Psoas muscle (tissue), 8 donors: ENCODE results near the gene CIB1. TPM values are rescaled to one million over a fixed set of nuclear protein-coding genes. Genes with fewer than 3 reads are reported as not detected.

Experiments used
- ATAC-seq, 4 donors: fragments of 200-7000 bp; cut with Tn5 transposase; one replicate each; pipeline ENCODE4 v1.9.1; 2020; ENCODE audit warnings: moderate library complexity in 3 of 4, mild to moderate bottlenecking in 2 of 4
- DNase-seq, 2 donors: peaks; one replicate each; pipeline ENCODE4 v3.0.0-alpha.2; 2020
- H3K27ac ChIP-seq: fragments of 200-600 bp; one replicate; pipeline ENCODE4 v1.8.0; 2022
- H3K27me3 ChIP-seq, 3 donors: fragments of 200-600 bp in 1 of 3; one replicate each; pipeline versions ENCODE4 v1.6.1 to v1.8.0; 2013 to 2022; ENCODE audit warnings: low read length in 2 of 3, mild to moderate bottlenecking in 2 of 3, moderate library complexity in 1 of 3; ENCODE audit not compliant: insufficient read depth in 3 of 3
- H3K36me3 ChIP-seq, 2 donors: fragments of 200-600 bp in 1 of 2; one replicate each; pipeline versions ENCODE4 v1.6.1 to v1.8.0; 2013 to 2022; ENCODE audit warnings: low read depth in 1 of 2, mild to moderate bottlenecking in 1 of 2, moderate library complexity in 1 of 2; ENCODE audit not compliant: insufficient read depth in 1 of 2
- H3K4me1 ChIP-seq: fragments of 200-600 bp; one replicate; pipeline ENCODE4 v1.8.0; 2022
- H3K4me3 ChIP-seq: fragments of 200-600 bp; one replicate; pipeline ENCODE4 v1.8.0; 2022; ENCODE audit warnings: mild to moderate bottlenecking
- H3K9me3 ChIP-seq: fragments of 200-600 bp; one replicate; pipeline ENCODE4 v1.8.0; 2022
- WGBS, 3 donors: extraction: QIAGEN DNeasy Blood & Tissue Kit; methylation state at CpG; one replicate each; pipeline versions ENCODE4 v1.1.6 to v1.1.7; 2013; 5-methylcytosine and 5-hydroxymethylcytosine counted together
- intact Hi-C, 2 donors: fragments of 100-400 bp; cut with DNase I; formaldehyde crosslinking; loops; one replicate each; pipeline versions ENCODE4 v1.11.0 to v1.14.2; 2022
- polyA plus RNA-seq, 3 donors: library from polyadenylated mRNA; stranded (reverse); fragments of 200-250 nt; gene quantifications; one replicate each; pipeline ENCODE4 v1.2.3, GENCODE V29; 2013
- total RNA-seq, 4 donors: library from RNA; stranded (reverse); fragmentation: NEBNext Ultra II Directional in 2 of 4; extraction: Animal tissue kit (Norgen Biotek cat#: 25700) in 2 of 4; gene quantifications; one replicate each; pipeline versions ENCODE4 v1.2.1 to v1.2.4, GENCODE V29; 2021 to 2023
- TF ChIP-seq, protein P1 (sequence below): fragments of 200-600 bp; IDR thresholded peaks from one replicate; pipeline ENCODE4 v1.8.0; 2022; ENCODE audit warnings: antibody characterized with exemption
- donor health status: healthy with polysubstance abuse.
- donor health status: DM: no; HTN: no; CAD: no; lungs with moderate emphysema.
- donor health status: Bipolar disorder and iron deficiency.
- donor health status: healthy.
- donor health status: DM: yes; HTN: yes; CAD: no.
- donor health status: DM: no; HTN: no; CAD: no.
- donor health status: DM: no; HTN: no; CAD: no.
- donor health status: DM: yes; HTN: yes; CAD: no.

Gene CIB1
- total and polyA plus RNA-seq, 7 donors: 45.7 to 154 (median 58.1) TPM

DNA sequence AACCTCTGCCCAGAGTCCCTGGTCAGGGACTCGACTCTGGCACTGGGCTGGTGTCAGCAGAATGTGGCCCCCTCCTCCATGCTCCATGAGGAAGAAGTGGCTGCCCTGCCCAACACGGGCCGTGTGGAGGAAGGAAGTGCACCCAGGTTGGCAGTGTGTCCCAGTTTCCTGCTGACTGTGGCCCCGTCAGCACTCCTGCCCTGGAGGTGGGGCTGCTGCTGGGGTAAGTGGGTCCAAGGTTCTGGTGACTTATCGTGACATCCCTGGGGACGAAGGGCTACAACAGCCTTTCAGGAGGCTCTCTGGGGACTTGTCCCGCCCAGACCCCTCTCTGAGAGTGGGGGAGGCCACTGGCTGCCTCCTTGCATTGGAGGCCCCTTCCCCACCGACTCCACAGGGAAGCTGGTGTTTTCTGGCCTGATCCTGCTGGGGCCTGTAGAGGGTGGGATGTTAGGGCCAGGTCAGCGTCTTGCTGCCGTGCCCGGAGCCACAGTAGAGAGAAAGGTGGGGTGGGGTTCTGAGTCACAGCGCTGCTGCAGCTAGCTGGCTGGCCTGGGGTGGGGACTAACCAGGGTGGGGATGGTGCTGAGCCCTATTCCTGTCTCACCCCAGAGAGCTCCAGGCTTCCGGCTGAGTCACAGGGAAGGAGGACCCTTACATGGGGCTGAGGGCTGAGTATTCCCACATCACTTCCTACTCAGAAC lies 22.1 kb downstream of the CIB1 start:
- no peaks in the 10 kb centered on the region for H3K4me1 ChIP-seq
- no peak overlapping the region for H3K4me3 ChIP-seq
- no peak overlapping the region for H3K27ac ChIP-seq
- intact Hi-C loops: no loop called here
- 54 to 74% (median 62%) methylated on average over 12 to 13 of the region's 13 CpGs for WGBS, 3 donors
- no peak for DNase-seq
- no peaks in the 10 kb centered on the region for H3K36me3 ChIP-seq
- H3K9me3 ChIP-seq: no peaks in the 10 kb centered on the region
- TF ChIP-seq, protein P1, sequence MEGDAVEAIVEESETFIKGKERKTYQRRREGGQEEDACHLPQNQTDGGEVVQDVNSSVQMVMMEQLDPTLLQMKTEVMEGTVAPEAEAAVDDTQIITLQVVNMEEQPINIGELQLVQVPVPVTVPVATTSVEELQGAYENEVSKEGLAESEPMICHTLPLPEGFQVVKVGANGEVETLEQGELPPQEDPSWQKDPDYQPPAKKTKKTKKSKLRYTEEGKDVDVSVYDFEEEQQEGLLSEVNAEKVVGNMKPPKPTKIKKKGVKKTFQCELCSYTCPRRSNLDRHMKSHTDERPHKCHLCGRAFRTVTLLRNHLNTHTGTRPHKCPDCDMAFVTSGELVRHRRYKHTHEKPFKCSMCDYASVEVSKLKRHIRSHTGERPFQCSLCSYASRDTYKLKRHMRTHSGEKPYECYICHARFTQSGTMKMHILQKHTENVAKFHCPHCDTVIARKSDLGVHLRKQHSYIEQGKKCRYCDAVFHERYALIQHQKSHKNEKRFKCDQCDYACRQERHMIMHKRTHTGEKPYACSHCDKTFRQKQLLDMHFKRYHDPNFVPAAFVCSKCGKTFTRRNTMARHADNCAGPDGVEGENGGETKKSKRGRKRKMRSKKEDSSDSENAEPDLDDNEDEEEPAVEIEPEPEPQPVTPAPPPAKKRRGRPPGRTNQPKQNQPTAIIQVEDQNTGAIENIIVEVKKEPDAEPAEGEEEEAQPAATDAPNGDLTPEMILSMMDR: no peak
- peak in 1 of 4 donors; percentile 29 for ATAC-seq
- H3K27me3 ChIP-seq: no peaks in the 10 kb centered on the region

DNA sequence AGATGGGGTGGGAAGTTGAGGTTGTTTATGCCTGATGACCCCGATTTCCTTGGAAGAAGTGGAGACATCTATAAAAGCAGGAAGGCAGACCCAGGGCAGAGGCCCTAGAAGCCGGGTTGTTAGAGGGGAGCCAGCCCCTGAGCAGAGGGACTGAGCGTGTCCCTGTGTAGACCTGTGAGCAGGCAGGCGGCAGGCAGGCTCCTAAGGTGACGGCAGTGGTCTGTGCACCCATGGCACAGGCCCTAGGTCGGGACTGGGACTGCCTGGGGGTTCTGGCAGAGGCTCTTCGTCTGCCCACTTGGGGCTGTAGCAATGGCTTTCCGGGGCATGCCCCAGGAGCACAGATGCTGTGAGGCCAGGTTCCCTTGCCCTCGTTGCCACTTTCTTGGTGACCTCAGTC lies 22.7 kb downstream of the CIB1 start:
- Histone ChIP-seq H3K36me3 (no peaks in the 10 kb centered on the region), H3K9me3 (no peaks in the 10 kb centered on the region), H3K4me3 (no peak overlapping the region), H3K4me1 (no peaks in the 10 kb centered on the region), H3K27ac (no peak overlapping the region), H3K27me3 (no peaks in the 10 kb centered on the region)
- DNase-seq (no peak), ATAC-seq (peak in 1 of 4 donors; percentile 13)
- WGBS, 3 donors: 83 to 94% (median 85%) methylated on average over 9 of the region's 9 CpGs
- intact Hi-C loops: no loop called here
- TF ChIP-seq, protein P1: no peak

DNA sequence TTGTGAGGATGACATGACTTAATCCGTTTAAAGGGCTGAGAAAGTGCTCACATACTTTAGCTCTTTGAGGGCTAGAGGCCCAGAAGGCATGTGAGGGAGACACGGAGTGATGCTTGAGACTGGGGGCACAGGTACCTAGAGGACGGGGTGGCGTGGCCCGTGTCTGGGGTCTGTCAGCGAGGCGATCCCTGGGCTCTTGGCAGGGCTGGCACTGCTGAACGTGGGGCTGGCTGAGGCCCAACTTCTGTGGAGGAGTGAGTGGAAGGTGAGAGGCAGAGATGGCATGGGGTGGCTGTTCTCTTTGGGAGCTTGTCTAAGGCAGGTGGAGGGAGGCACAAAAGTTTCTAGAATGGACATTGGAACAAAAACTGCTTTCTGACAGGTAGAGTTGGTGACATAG lies 23.1 kb downstream of the CIB1 start:
- intact Hi-C loops: no loop called here
- DNase-seq (no peak), ATAC-seq (no peak)
- H3K27ac ChIP-seq: no peak overlapping the region
- TF ChIP-seq, protein P1: no peak
- H3K36me3 ChIP-seq: no peaks in the 10 kb centered on the region
- no peaks in the 10 kb centered on the region for H3K27me3 ChIP-seq
- 83 to 87% (median 86%) methylated on average over 8 of the region's 8 CpGs for WGBS, 3 donors
- no peaks in the 10 kb centered on the region for H3K4me1 ChIP-seq
- no peak overlapping the region for H3K4me3 ChIP-seq
- H3K9me3 ChIP-seq: no peaks in the 10 kb centered on the region

DNA sequence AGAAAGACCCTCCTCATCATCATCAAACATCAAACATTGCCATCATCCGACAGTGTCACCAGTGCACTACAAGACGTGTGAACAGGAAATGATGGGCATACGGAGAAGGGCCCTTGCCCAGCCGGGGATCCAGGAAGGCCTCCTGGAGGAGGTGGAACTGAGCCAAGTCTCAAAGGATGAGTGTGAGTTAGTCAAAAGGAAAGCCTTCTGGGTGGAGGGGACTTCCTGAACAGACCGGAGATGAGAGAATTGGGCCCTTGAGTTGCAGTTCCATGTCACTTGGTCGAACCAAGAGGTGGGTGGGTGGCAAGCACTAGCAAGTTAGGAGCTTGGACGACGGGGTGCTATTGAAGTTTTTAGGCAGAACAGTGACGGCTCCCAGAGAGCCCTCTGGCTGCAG lies 24.1 kb downstream of the CIB1 start:
- intact Hi-C loops: no loop called here
- Histone ChIP-seq H3K9me3 (no peaks in the 10 kb centered on the region), H3K36me3 (no peaks in the 10 kb centered on the region), H3K27me3 (no peaks in the 10 kb centered on the region), H3K27ac (no peak overlapping the region), H3K4me1 (no peaks in the 10 kb centered on the region), H3K4me3 (no peak overlapping the region)
- 68 to 83% (median 75%) methylated on average over 9 of the region's 9 CpGs for WGBS, 3 donors
- ATAC-seq (no peak), DNase-seq (no peak)
- TF ChIP-seq, protein P1: no peak

DNA sequence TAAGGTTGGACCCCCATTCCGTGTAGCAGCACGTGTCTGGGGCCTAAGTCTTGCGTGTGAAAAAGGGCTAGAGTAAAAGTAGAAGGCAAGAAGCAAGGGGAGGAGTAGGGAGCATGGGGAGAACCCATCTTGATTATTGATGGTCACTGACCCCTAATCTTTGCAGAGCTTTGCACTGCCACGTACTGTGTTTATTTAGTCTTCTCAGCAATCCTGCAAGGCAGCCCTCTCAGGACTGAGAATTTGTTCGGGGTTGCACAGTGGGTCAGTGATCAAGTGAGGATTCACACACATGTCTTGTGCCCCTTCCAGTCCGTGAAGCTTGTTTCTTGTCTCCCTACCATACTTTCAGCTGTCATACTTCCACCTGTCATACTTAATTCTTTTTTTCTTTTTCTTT lies 25.4 kb downstream of the CIB1 start:
- no peaks in the 10 kb centered on the region for H3K36me3 ChIP-seq
- H3K27me3 ChIP-seq: no peaks in the 10 kb centered on the region
- intact Hi-C loops: no loop called here
- no peak overlapping the region for H3K27ac ChIP-seq
- DNase-seq: no peak
- ATAC-seq: no peak
- H3K9me3 ChIP-seq: no peaks in the 10 kb centered on the region
- WGBS, 3 donors: 90 to 93% (median 93%) methylated on average over 6 of the region's 6 CpGs
- H3K4me1 ChIP-seq: no peaks in the 10 kb centered on the region
- H3K4me3 ChIP-seq: no peak overlapping the region
- TF ChIP-seq, protein P1: no peak
